ENCODE measurements around the gene CYP4F2. TPM values are rescaled to one million over a fixed set of nuclear protein-coding genes. Genes with fewer than 3 reads are reported as not detected.
"Not testable (repeated sequence)": the region's sequence is repeated elsewhere in the genome, so short reads cannot be mapped to it uniquely, and the experiment has no call there.

CYP4F2 gene
- total and polyA plus RNA-seq, 9 of the 15 experiments (the other 6 are each of a cell fraction or from before 2014, with no cell fraction given) = 0.10 to 0.56 (median 0.32) TPM; not detected in 2

DNA sequence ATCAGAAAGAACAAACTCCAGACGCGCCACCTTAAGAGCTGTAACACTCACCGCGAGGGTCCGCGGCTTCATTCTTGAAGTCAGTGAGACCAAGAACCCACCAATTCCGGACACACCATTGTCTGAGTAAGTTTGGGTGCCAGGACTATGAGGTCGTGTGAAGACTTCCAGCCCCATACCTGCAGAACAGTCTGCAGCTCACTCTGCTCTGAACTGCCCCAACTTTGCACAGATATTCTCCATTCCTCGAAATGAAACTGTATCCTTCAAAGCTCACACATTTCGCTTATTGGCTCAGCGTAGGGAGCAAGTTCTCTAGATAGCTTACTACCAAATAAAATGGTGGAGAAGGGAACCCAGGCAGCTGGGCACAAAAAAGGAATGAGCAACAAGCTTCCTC lies 2.6 kb upstream of the CYP4F2 start:
- DNase-seq (ENCODE audit: extremely low read depth in 1 of 4, low spot score in 3 of 4) (no peak), FAIRE-seq (no peak), ATAC-seq (no peak)
- H3K27me3 ChIP-seq (ENCODE audit: control insufficient read depth in 2 of 2, insufficient read depth in 2 of 2, low read length in 2 of 2) = peaks cover 4 to 6% of the 10 kb centered on the region in 2 experiments; a peak in 3 of 5 replicates
- no peak overlapping the region for H3K27ac ChIP-seq (ENCODE audit: extremely low read depth, low read depth, low read length)
- H3K9me3 ChIP-seq (replicated peaks; ENCODE audit: control insufficient read depth, insufficient read depth, low read depth, low read length) = no peaks in the 10 kb centered on the region; the same call in 1 of the 2 replicates
- H3K9me1 ChIP-seq (ENCODE audit: control insufficient read depth, insufficient read depth, low read length) = no peaks in the 10 kb centered on the region
- ChIA-PET POLR2A (no interaction called here), CTCF (ENCODE audit: low intra/inter-chr PET ratio) (no interaction called here)
- H4K20me1 ChIP-seq (replicated peaks; ENCODE audit: control insufficient read depth, insufficient read depth, low read length) = no peaks in the 10 kb centered on the region
- H3K9ac ChIP-seq (ENCODE audit: insufficient read depth in 1 of 2, low read depth in 2 of 2, low read length in 2 of 2) = no peak overlapping the region
- H2AFZ ChIP-seq (ENCODE audit: low read depth, low read length) = peak overlapping the region; percentile 39; the same call in 1 of the 2 replicates
- WGBS (ENCODE audit: insufficient coverage, low coverage, missing lambda C conversion rate) = 0% methylated on average over 6 of the region's 11 CpGs
- in situ Hi-C loops (cut with MboI) (no loop called here), intact Hi-C loops (cut with micrococcal nuclease) (no loop called here)
- TF ChIP-seq TAL1 (IDR thresholded peaks at IDR 0.05) (no peak), ARHGAP35 (IDR thresholded peaks at IDR 0.05; ENCODE audit: partially characterized antibody) (no peak), ZFPM2 (CRISPR knock-in tag; IDR thresholded peaks at IDR 0.05) (no peak), MEIS2 (IDR thresholded peaks at IDR 0.05; ENCODE audit: partially characterized antibody) (no peak), MBD2 (IDR thresholded peaks at IDR 0.05; ENCODE audit: borderline replicate concordance, low read depth) (no peak), ATF7 (IDR thresholded peaks at IDR 0.05) (no peak), ZNF3 (CRISPR knock-in tag; IDR thresholded peaks at IDR 0.05) (no peak)
- TF ChIP-seq, protein P1, sequence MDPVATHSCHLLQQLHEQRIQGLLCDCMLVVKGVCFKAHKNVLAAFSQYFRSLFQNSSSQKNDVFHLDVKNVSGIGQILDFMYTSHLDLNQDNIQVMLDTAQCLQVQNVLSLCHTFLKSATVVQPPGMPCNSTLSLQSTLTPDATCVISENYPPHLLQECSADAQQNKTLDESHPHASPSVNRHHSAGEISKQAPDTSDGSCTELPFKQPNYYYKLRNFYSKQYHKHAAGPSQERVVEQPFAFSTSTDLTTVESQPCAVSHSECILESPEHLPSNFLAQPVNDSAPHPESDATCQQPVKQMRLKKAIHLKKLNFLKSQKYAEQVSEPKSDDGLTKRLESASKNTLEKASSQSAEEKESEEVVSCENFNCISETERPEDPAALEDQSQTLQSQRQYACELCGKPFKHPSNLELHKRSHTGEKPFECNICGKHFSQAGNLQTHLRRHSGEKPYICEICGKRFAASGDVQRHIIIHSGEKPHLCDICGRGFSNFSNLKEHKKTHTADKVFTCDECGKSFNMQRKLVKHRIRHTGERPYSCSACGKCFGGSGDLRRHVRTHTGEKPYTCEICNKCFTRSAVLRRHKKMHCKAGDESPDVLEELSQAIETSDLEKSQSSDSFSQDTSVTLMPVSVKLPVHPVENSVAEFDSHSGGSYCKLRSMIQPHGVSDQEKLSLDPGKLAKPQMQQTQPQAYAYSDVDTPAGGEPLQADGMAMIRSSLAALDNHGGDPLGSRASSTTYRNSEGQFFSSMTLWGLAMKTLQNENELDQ (CRISPR knock-in tag; IDR thresholded peaks at IDR 0.05; ENCODE audit: borderline replicate concordance) = no peak
- H3K4me3 ChIP-seq = no peak overlapping the region
- peaks cover 0 to 21% of the 10 kb centered on the region in 2 experiments; a peak in 2 of 5 replicates for H3K4me1 ChIP-seq (replicated peaks in 1 of 2; ENCODE audit: control insufficient read depth in 2 of 2, insufficient read depth in 2 of 2, low read length in 2 of 2)
- no peaks in the 10 kb centered on the region for H3K79me2 ChIP-seq (ENCODE audit: control insufficient read depth, insufficient read depth, low read length)
- H3K4me2 ChIP-seq (ENCODE audit: insufficient read depth, low read length) = peak overlapping the region; percentile 18; the same call in 1 of the 2 replicates
- no peaks in the 10 kb centered on the region for H3K36me3 ChIP-seq (ENCODE audit: control insufficient read depth, insufficient read depth, low read length)
- TSS peak; percentile 88 for BruUV-seq (replicated peaks)

DNA sequence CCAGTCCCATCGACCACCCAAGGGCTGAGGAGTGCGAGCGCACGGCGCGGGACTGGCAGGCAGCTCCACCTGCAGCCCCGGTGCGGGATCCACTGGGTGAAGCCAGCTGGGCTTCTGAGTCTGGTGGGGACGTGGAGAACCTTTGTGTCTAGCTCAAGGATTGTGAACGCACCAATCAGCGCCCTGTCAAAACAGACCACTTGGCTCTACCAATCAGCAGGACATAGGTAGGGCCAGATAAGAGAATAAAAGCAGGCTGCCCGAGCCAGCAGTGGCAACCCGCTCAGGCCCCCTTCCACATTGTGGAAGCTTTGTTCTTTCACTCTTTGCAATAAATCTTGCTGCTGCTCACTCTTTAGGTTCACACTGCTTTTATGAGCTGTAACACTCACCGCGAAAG lies 2.2 kb upstream of the CYP4F2 start:
- ATAC-seq; H2AFZ ChIP-seq (ENCODE audit: low read depth, low read length); H3K79me2 ChIP-seq (ENCODE audit: control insufficient read depth, insufficient read depth, low read length); H3K9me3 ChIP-seq (replicated peaks; ENCODE audit: control insufficient read depth, insufficient read depth, low read depth, low read length); H4K20me1 ChIP-seq (replicated peaks; ENCODE audit: control insufficient read depth, insufficient read depth, low read length); POLR2A ChIA-PET; CTCF ChIA-PET (ENCODE audit: low intra/inter-chr PET ratio); FAIRE-seq; H3K36me3 ChIP-seq (ENCODE audit: control insufficient read depth, insufficient read depth, low read length); intact Hi-C loops (cut with micrococcal nuclease); H3K4me3 ChIP-seq; H3K27ac ChIP-seq (ENCODE audit: extremely low read depth, low read depth, low read length); H3K4me2 ChIP-seq (ENCODE audit: insufficient read depth, low read length); H3K9me1 ChIP-seq (ENCODE audit: control insufficient read depth, insufficient read depth, low read length); in situ Hi-C loops (cut with MboI); DNase-seq (ENCODE audit: extremely low read depth in 1 of 4, low spot score in 3 of 4); H3K9ac ChIP-seq (ENCODE audit: insufficient read depth in 1 of 2, low read depth in 2 of 2, low read length in 2 of 2); BruUV-seq (replicated peaks); H3K27me3 ChIP-seq (ENCODE audit: control insufficient read depth in 2 of 2, insufficient read depth in 2 of 2, low read length in 2 of 2): not testable (repeated sequence)
- peaks cover 0 to 21% of the 10 kb centered on the region in 2 experiments; a peak in 2 of 5 replicates for H3K4me1 ChIP-seq (replicated peaks in 1 of 2; ENCODE audit: control insufficient read depth in 2 of 2, insufficient read depth in 2 of 2, low read length in 2 of 2)
- WGBS (ENCODE audit: insufficient coverage, low coverage, missing lambda C conversion rate) = 26% methylated on average over 7 of the region's 15 CpGs

DNA sequence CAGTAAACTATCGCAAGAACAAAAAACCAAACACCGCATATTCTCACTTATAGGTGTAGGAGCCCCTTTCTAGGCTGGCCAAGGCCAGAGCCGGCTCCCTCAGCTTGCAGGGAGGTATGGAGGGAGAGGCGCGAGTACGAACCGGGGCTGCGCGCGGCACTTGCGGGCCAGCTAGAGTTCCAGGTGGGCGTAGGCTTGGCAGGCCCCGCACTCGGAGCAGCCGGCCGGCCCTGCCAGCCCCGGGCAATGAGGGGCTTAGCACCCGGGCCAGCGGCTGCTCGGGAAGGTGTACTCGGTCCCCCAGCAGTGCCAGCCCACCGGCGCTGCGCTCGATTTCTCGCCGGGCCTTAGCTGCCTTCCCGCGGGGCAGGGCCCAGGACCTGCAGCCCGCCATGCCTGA lies 1.7 kb upstream of the CYP4F2 start:
- in situ Hi-C loops (cut with MboI); DNase-seq (ENCODE audit: extremely low read depth in 1 of 4, low spot score in 3 of 4); H3K79me2 ChIP-seq (ENCODE audit: control insufficient read depth, insufficient read depth, low read length); H3K27ac ChIP-seq (ENCODE audit: extremely low read depth, low read depth, low read length); ATAC-seq; H3K9ac ChIP-seq (ENCODE audit: insufficient read depth in 1 of 2, low read depth in 2 of 2, low read length in 2 of 2); POLR2A ChIA-PET; H3K9me3 ChIP-seq (replicated peaks; ENCODE audit: control insufficient read depth, insufficient read depth, low read depth, low read length); H3K36me3 ChIP-seq (ENCODE audit: control insufficient read depth, insufficient read depth, low read length); H2AFZ ChIP-seq (ENCODE audit: low read depth, low read length); H3K4me3 ChIP-seq; CTCF ChIA-PET (ENCODE audit: low intra/inter-chr PET ratio); intact Hi-C loops (cut with micrococcal nuclease); H4K20me1 ChIP-seq (replicated peaks; ENCODE audit: control insufficient read depth, insufficient read depth, low read length); H3K4me2 ChIP-seq (ENCODE audit: insufficient read depth, low read length); H3K9me1 ChIP-seq (ENCODE audit: control insufficient read depth, insufficient read depth, low read length); FAIRE-seq; BruUV-seq (replicated peaks); H3K27me3 ChIP-seq (ENCODE audit: control insufficient read depth in 2 of 2, insufficient read depth in 2 of 2, low read length in 2 of 2): not testable (repeated sequence)
- WGBS (ENCODE audit: insufficient coverage, low coverage, missing lambda C conversion rate) = 44% methylated on average over 18 of the region's 30 CpGs
- peaks cover 0 to 21% of the 10 kb centered on the region in 2 experiments; a peak in 2 of 5 replicates for H3K4me1 ChIP-seq (replicated peaks in 1 of 2; ENCODE audit: control insufficient read depth in 2 of 2, insufficient read depth in 2 of 2, low read length in 2 of 2)

Data from K562 (cell line).